Astrocyte of the hippocampus (primary cell): ENCODE measurements around the gene CACNG5.

Source experiments
- DNase-seq: peaks from one replicate; pipeline ENCODE4 v3.0.0; 2011; ENCODE audit warnings: low read depth, low spot score

Gene CACNG5

GRCh38 chr17:66822009-66822408, 12.9 kb upstream of the CACNG5 start:
- DNase-seq = no peak

- DNase-seq = no peak
These were observed 8.1 kb upstream of the CACNG5 start for GRCh38 chr17:66826856-66827255.

- peak; percentile 91 for DNase-seq
These were observed 5.5 kb upstream of the CACNG5 start for GRCh38 chr17:66829386-66829864.

- DNase-seq = no peak
These were observed 5.0 kb upstream of the CACNG5 start for GRCh38 chr17:66829883-66830282.

- no peak for DNase-seq
These were observed 4.5 kb upstream of the CACNG5 start for GRCh38 chr17:66830451-66830850.

GRCh38 chr17:66831383-66832210, 3.3 kb upstream of the CACNG5 start:
- DNase-seq = no peak

GRCh38 chr17:66833201-66833600, 1.7 kb upstream of the CACNG5 start:
- no peak for DNase-seq

GRCh38 chr17:66834426-66834918, 445 bp upstream of the CACNG5 start:
- no peak for DNase-seq

- no peak for DNase-seq
These were observed 559 bp downstream of the CACNG5 start for GRCh38 chr17:66835476-66835875.

GRCh38 chr17:66836063-66837005, 1.4 kb downstream of the CACNG5 start:
- DNase-seq = no peak

- no peak for DNase-seq
These were observed 2.3 kb downstream of the CACNG5 start for GRCh38 chr17:66837226-66837625.

- no peak for DNase-seq
These were observed 3.2 kb downstream of the CACNG5 start for GRCh38 chr17:66837885-66838665.

GRCh38 chr17:66839616-66840015, 4.7 kb downstream of the CACNG5 start:
- DNase-seq = no peak

- no peak for DNase-seq
These were observed 5.1 kb downstream of the CACNG5 start for GRCh38 chr17:66840061-66840460.

- DNase-seq = no peak
These were observed 6.4 kb downstream of the CACNG5 start for GRCh38 chr17:66841328-66841727.

- DNase-seq = no peak
These were observed 6.8 kb downstream of the CACNG5 start for GRCh38 chr17:66841744-66842143.

GRCh38 chr17:66842505-66842904, 7.6 kb downstream of the CACNG5 start:
- DNase-seq = no peak

- DNase-seq = no peak
These were observed 8.0 kb downstream of the CACNG5 start for GRCh38 chr17:66842959-66843358.

- DNase-seq = no peak
These were observed 8.7 kb downstream of the CACNG5 start for GRCh38 chr17:66843627-66844026.

- DNase-seq = no peak
These were observed 12.8 kb downstream of the CACNG5 start for GRCh38 chr17:66847704-66848103.

- no peak for DNase-seq
These were observed 13.6 kb downstream of the CACNG5 start for GRCh38 chr17:66848496-66848895.
